ENCODE measurements around the gene MCOLN3.

The MCOLN3 gene

GRCh38 chr1:85048296-85049064 is at the start of gene MCOLN3:
Gene MCOLN3 (minus strand): TSS chr1:85048500. CDS start chr1:85045360, 3,140 bp downstream.
- FAIRE-seq (no peak), DNase-seq (ENCODE audit: insufficient read length, low spot score) (peak; percentile 41)

DNA sequence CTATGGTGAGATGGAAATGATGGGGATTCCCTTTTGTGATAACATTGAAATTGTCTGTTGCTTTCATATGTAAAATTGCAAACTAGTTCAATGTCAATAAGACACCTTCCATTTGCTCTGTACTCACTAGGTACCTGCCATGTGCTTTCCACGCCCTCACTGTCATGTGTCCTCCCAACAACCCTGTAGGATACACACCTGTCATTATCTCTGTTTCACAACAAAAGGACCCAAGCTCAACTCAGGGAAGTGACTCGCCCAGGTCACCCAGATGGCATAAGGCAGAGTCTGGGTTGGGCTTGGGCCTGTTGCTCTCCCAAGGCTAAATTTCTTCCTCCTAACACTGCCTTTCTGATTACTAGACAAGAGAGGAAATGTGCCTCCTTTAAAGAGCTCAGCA is 45.3 kb upstream of the MCOLN3 start:
- DNase-seq (ENCODE audit: insufficient read length, low spot score) = no peak
- no peak for FAIRE-seq

- DNase-seq (ENCODE audit: insufficient read length, low spot score) = no peak
- FAIRE-seq = no peak
Observed at GRCh38 chr1:85091671-85092280, 43.5 kb upstream of the MCOLN3 start.

DNA sequence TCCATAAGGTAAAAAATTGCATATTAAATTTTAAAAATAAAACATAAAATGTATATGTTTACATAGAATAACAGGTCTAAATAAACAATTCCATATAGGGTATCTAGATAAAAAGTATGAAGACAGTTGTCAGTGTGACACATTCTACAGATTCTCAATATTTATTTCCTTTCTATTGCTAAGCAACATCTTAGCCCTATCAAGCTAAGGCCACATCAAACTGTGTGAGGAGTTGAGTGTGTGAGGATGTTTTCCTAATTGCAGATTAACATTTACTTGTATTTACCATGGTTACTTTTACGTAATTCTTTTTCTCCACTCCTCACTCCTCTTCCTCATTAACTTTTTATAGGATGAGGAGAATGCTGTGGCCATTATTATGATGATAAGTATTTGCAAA is 41.9 kb upstream of the MCOLN3 start:
- no peak for DNase-seq (ENCODE audit: insufficient read length, low spot score)
- no peak for FAIRE-seq

- DNase-seq (ENCODE audit: insufficient read length, low spot score) = no peak
- no peak for FAIRE-seq
Observed at GRCh38 chr1:85089203-85089602, 40.9 kb upstream of the MCOLN3 start.

- FAIRE-seq (no peak), DNase-seq (ENCODE audit: insufficient read length, low spot score) (no peak)
Observed at GRCh38 chr1:85088408-85088784, 40.1 kb upstream of the MCOLN3 start.

- FAIRE-seq (no peak), DNase-seq (ENCODE audit: insufficient read length, low spot score) (no peak)
Observed at GRCh38 chr1:85087659-85088407, 39.5 kb upstream of the MCOLN3 start.

DNA sequence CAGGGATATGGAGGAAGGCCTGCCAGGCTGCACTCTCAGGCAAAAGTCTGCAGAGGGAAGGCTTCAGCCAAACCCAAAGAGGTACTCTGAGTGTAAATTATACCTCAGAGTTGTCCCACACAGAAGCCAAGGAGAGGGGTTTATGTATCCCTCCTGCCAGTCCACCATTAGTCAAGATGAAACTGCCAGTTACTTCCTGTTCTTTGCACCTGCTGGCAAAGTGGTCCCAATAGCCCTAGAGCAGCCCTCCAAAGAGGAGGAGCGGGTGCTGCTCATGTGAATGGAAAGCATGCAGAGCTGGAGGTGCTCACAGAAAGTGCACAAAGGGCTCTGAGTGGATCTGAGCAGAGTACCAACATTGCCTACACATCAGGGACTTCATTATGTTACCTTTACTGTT is 37.1 kb upstream of the MCOLN3 start:
- DNase-seq (ENCODE audit: insufficient read length, low spot score) (no peak), FAIRE-seq (no peak)

DNA sequence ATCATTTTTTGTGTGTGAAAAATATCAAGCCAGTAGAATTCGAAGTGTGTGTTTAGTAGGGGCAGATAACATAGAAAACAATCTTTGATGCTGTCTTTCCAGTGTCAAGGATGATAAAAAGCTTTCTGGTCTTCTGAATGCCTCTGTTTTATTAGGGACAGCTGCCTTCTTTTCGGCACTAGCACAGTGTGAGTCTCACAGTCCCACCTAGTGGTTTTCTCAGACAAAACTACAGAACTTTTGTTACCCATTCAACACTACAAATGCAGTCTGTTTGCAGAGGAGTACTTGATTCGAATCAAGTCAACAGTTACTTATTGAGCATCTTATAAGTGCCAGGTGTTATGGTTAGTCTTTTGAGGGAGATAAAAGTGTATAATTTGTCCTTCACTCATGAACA is 30.6 kb upstream of the MCOLN3 start:
- DNase-seq (ENCODE audit: insufficient read length, low spot score) (peak; percentile 14), FAIRE-seq (no peak)

DNA sequence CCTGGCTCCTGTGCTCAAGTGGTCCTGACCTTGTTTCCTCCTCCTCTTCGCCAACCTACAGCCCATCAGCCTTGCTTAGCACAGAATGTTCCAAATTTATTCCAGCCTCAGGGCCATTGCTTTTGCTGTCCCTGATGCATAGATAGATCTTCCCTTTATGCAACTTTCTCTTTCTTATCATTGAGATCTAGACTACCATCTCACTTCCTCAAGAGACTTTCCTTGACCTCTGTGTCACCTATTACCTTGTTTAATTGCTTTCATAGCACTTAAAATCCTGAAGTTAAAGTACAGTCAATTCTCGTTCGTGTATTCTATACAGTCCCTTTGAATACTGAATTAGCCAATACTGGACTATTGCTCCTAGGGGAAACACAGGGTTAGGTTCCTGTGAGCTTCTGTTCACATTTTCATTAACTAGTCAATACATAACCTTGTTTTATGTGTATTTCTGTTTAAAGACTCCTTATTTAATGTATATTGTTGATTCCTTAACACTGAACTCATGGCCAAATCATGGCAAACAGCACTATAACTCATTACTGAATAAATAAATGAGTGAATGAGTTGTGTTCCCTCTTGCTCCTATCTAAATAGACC is 26.2 kb upstream of the MCOLN3 start:
- DNase-seq (ENCODE audit: insufficient read length, low spot score) (no peak), FAIRE-seq (no peak)

DNA sequence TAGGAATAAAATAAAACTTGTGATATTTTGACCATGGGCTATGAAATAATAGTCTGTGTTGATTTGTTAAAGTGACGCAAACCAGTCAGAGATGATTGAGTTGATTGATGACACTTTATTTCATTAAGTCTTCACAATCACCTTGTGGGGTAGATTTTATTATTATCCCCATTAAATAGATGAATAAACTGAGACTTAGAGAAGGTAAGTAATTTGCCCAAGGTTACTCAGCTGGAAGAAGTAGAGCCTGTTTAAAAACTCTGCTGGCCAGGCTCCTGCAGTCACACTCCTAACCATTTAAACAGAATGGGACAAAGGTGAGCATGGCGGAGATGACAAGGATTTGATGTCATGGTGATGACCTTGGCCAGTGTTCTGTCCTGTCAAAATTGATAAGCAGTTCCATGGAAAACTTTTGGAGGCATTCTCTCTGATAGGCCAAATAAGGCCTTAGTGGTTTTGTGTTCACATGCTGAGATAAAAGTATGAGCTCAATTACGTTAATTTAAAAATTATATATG is 22.7 kb upstream of the MCOLN3 start:
- FAIRE-seq = no peak
- DNase-seq (ENCODE audit: insufficient read length, low spot score) = no peak

DNA sequence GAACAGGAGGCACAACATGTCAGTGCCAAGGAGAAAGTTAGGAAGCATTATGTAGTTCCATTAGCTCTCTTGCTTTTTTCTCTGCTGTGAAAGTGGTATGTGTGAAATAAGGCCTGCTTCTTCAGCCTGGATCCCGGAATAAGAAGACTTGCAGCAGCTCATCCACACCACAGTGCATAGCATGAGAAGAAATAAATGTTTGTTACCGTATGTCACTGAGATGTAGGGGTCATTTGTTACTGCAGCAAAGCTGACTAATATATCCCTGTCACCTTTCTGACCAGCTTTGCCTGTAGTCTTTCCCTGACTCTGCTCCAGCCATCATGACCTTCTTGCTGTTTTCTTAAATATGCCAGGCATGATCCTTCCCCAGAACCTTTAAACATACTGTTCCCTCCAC is 20.5 kb upstream of the MCOLN3 start:
- DNase-seq (ENCODE audit: insufficient read length, low spot score) (no peak), FAIRE-seq (no peak)

- DNase-seq (ENCODE audit: insufficient read length, low spot score) = no peak
- no peak for FAIRE-seq
Observed at GRCh38 chr1:85065550-85065949, 17.2 kb upstream of the MCOLN3 start.

GRCh38 chr1:85062425-85063026 is 14.2 kb upstream of the MCOLN3 start:
- no peak for FAIRE-seq

DNA sequence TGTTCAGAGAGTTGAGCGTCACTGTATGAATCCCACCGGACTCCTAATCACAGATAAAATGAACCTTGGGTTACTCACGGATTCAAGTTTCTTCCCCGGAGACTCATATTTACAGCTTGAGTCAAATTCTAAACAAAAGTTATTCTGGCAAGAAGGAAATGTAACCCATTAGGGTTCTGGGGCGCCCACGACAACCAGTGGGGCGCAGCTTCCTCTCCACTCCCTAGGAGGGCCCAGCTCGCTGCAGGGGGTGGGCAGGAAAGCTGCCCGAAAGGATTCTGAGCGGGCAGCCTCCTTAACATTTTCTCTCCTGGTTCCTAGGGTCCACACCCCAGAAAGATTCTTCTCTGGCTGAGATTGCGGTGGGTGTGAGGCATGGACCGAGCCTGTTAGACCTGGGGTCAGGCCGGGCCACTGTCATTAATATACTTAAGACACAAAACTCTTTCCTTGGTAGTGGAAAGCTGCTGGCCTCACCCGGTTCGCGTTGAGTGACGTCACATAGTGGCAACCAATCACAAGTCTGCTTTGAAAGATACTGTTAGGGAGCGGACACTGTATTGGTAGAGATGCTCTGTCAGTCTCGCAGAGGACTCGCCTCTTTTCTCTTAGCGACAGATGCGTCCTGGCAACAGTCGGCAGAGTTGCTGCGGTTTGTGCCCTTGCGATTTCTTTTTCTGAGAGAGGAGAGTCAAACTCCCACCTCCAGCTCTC is 13.6 kb upstream of the MCOLN3 start:
- DNase-seq (ENCODE audit: insufficient read length, low spot score) (peak; percentile 96), FAIRE-seq (peak; percentile 72)

More at GRCh38 chr1:85062425-85063026, 14.2 kb upstream of the MCOLN3 start:
- DNase-seq (ENCODE audit: insufficient read length, low spot score) = no peak

DNA sequence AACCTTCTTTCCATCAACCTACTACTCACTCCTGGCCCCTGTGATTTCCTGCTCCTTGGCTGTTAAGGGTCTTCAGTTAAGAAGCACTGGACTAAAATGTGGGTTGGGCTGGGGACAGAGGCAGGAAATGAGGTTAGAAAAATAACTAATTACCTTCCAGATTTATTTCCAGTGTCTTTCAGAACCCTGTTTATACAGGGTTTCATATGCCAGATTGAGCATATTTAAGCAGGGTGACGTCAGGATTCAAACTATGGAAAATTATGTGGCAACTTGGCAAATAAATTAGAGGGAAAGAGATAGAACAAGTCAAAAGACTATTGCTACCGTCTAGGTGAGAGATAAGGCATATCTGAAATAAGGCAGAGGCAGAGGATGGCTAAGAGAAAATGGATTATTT is 11.7 kb upstream of the MCOLN3 start:
- FAIRE-seq = no peak
- DNase-seq (ENCODE audit: insufficient read length, low spot score) = no peak

DNA sequence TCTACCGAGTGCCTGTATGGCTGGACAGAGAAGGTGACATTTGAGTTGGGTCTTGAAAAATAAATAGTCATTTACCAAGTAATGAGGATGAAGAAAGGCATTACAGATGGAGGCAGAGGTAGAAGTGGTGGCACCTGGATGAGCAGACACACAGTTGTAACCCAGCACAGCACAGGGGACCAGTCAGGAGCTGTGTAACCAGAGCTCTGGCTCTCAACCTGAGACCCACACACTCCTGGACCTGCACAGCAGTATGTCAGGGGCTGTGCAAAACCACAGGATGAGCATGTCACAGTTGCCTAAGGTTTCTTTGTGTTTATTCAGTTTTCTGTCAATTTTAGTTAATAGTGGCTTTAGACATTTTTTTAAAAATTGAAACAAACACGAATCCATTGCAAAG is 11.3 kb upstream of the MCOLN3 start:
- no peak for FAIRE-seq

GRCh38 chr1:85058786-85059185 is 10.5 kb upstream of the MCOLN3 start:
- DNase-seq (ENCODE audit: insufficient read length, low spot score) (no peak), FAIRE-seq (no peak)

More for the DNA sequence above, 11.3 kb upstream of the MCOLN3 start:
- no peak for DNase-seq (ENCODE audit: insufficient read length, low spot score)

- FAIRE-seq (no peak), DNase-seq (ENCODE audit: insufficient read length, low spot score) (no peak)
Observed at GRCh38 chr1:85058311-85058710, 10.0 kb upstream of the MCOLN3 start.

DNA sequence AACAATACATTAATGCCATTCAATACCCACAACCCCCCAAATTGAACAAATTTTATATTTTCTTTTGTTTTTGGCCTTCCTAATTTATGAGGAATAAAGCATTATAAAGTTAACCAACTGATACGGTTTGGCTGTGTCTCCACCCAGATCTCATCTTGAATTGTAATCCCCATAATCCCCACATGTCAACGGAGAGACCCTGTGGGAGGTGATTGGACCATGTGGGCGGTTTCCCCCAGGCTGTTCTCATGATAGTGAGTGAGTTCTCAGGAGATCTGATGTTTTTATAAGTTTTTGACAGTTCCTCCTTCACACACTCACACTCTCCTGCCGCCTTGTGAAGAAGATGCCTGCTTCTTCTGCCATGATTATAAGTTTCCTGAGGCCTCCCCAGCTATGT is 6.4 kb upstream of the MCOLN3 start:
- no peak for FAIRE-seq
- DNase-seq (ENCODE audit: insufficient read length, low spot score) = no peak
